Mesodermal cell (in vitro differentiated cells): ENCODE measurements around the gene CHAF1A.
A peak's percentile ranks its signal among the peaks of the same experiment; 100 is the strongest.

Experiments used
- H3K27ac ChIP-seq: 2 replicates; pipeline ENCODE4 v1.7.0; 2013; ENCODE audit warnings: mild to moderate bottlenecking, low read depth, low read length, moderate library complexity; ENCODE audit not compliant: severe bottlenecking
- H3K36me3 ChIP-seq: 2 replicates; pipeline ENCODE4 v1.7.1; 2013; ENCODE audit warnings: mild to moderate bottlenecking, low read length, moderate library complexity; ENCODE audit not compliant: control insufficient read depth, insufficient read depth
- H3K4me1 ChIP-seq: one replicate; pipeline ENCODE4 v1.7.1; 2013; ENCODE audit warnings: mild to moderate bottlenecking, low read length; ENCODE audit not compliant: insufficient read depth, control insufficient read depth, poor library complexity, severe bottlenecking
- H3K4me3 ChIP-seq: 2 replicates; pipeline ENCODE4 v1.7.0; 2013; ENCODE audit warnings: low read length, control low read depth, mild to moderate bottlenecking; ENCODE audit not compliant: insufficient read depth, poor library complexity, severe bottlenecking; ENCODE audit errors: extremely low read depth
- H3K9me3 ChIP-seq: 2 replicates; pipeline ENCODE4 v1.7.1; 2013; ENCODE audit warnings: mild to moderate bottlenecking, low read length, moderate library complexity; ENCODE audit not compliant: control insufficient read depth
- WGBS, 2 experiments: methylation state at CpG; one replicate each; pipeline ENCODE4 v1.1.5; 2013; ENCODE audit warnings: missing lambda C conversion rate in 2 of 2; ENCODE audit not compliant: insufficient coverage in 2 of 2; 5-methylcytosine and 5-hydroxymethylcytosine counted together

Gene CHAF1A

DNA sequence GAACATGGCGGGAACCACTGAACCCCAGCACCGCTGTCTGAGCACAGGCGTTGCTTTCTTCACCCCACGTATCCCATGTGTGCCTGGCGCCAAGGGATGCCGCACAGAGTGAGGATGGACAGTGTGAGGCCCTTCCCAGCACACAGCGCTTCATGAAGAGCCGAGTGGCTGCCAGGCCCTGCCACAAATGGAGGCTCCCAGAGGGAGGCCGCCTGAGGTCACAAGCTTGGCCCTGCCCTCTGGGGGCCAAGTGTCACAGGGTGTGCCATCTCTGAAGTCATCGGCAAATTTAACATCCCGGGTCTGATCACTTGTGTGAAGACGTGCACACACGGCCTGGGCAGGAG is 34.7 kb upstream of the CHAF1A start:
- Histone ChIP-seq H3K36me3 (peaks cover 31% of the 10 kb centered on the region), H3K4me1 (peaks cover 25% of the 10 kb centered on the region), H3K27ac (no peak overlapping the region), H3K9me3 (no peaks in the 10 kb centered on the region), H3K4me3 (no peak overlapping the region)
- WGBS, 2 experiments: 94 to 96% methylated on average over 13 of the region's 13 CpGs

DNA sequence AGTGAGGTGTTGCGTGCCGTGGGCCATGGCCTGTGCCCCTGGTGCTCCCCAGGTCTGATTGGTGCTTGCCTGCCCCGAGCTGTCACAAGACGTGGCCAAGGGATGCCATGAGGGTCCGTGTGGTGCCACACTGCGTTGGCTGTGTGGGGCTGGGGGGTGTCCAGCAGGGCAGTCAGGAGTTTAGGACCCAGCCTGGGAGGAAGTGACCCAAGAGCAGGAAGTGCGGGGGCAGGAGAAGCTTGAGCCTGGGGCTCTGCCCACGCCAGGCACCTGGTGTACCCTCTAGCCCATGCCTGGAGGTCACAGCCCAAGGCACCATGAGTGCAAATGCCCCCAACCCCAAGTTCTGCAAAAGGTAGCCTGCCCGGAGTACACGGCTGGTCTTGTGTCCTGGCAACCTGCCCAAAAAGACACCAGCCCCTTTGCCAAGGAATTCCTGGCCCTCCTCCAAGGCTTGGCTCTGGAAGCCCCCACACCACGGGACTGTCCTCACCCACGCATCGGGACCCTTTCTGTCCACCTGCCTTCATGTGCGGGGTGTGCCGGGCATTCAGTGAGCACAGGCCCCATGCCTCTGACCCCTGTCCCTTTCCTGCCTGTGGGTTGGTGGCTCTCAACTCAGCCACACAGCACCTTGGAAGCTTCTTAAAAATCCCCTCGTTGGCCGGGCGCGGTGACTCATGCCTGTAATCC is 34.2 kb upstream of the CHAF1A start:
- H3K4me3 ChIP-seq: no peak overlapping the region
- no peaks in the 10 kb centered on the region for H3K9me3 ChIP-seq
- H3K27ac ChIP-seq: no peak overlapping the region
- WGBS, 2 experiments: 92 to 93% methylated on average over 15 to 19 of the region's 19 CpGs
- peaks cover 34% of the 10 kb centered on the region for H3K36me3 ChIP-seq
- H3K4me1 ChIP-seq: peaks cover 25% of the 10 kb centered on the region

DNA sequence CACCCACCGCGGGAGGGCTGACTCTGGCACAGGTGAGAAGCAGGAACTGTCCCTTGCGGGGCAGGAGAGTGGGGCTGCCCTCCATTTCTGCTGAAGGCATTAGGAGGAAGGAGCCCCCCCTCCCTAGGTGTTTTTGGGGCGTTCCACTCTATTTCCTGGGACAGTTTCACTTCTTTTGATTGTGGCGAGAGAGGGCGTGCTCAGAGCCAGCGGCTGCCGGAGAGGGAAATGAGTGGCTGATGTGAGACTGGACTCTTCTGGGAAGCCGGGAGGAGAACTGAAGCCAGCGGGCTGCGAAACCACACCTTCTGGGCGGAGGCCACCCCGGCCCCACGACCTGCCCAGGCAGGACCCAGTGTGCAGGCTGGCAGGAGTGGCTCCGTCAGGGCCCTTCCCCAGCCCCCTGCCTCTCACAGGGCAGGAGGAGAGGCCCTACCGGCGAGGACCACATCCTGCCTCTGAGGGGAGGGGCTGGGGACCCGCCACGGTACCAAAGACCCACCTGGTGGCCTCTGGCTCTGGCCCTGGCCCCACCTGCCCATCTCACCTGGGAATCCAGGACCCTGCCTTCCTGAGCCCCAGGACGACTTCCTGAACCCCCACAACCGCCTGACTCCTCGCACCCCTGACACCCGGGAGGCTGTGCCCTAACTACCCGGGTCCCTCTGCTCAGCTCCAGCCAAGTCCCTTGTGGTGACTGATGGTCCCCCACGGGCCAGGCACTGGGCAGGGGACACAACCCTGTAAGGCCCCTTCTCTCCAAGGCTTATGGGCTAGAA is 33.1 kb upstream of the CHAF1A start:
- H3K4me3 ChIP-seq: no peak overlapping the region
- peaks cover 36% of the 10 kb centered on the region for H3K4me1 ChIP-seq
- peaks cover 24% of the 10 kb centered on the region for H3K36me3 ChIP-seq
- 70 to 82% methylated on average over 20 to 24 of the region's 25 CpGs for WGBS, 2 experiments
- no peaks in the 10 kb centered on the region for H3K9me3 ChIP-seq
- peak overlapping the region; percentile 23 for H3K27ac ChIP-seq

DNA sequence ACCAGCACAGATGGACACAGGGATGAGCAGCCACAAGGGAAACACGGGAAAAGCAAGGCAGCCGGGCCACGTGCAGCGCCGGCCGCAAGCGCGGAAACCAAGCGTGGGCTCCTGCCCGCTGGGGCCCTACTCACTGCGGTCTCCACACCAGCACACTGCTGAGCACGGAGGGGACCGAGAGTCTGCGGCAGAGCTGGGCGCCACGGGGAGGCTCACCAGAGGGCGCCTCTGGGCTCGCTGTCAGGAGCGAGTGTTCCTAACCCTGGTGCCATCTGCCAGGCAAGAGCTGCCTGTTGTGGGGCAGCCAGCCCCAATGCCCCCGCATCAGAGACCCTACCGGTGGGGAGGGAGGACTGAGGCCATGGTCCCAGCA is 32.6 kb upstream of the CHAF1A start:
- Histone ChIP-seq H3K4me1 (peaks cover 41% of the 10 kb centered on the region), H3K36me3 (peaks cover 22% of the 10 kb centered on the region), H3K9me3 (no peaks in the 10 kb centered on the region), H3K27ac (no peak overlapping the region), H3K4me3 (no peak overlapping the region)
- WGBS, 2 experiments: 76 to 79% methylated on average over 20 to 21 of the region's 21 CpGs

DNA sequence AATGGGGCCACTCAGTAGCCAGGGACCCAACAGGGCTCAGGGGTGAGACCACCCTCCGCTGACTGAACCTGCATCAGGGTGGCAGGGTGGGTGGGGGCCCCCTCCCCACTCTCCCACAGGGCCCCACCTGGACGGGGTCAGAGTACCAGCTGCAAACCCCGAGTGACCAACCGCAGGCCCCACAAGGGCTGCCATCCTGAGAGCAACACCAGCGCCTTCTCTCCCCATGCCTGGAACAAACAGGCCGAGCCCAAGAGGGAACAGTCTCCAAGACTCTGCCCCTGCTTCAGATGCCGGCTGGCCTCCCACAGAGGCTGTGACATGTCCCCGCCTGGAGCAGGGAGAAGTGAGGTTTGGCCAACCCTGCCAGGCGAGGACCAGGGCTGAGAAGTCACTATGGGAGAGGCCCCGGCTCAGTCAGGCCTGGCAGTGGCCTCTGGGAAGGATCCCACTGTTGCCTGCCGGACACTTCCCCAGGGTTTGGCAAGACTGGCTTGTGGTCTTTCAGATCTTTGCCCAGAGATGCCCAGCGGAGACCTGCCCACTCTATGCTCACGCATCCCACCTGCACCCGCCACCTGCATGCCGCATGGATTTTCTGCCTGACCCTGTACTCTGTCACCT is 31.9 kb upstream of the CHAF1A start:
- peaks cover 48% of the 10 kb centered on the region for H3K4me1 ChIP-seq
- WGBS, 2 experiments: 95% methylated on average over 9 to 15 of the region's 15 CpGs

DNA sequence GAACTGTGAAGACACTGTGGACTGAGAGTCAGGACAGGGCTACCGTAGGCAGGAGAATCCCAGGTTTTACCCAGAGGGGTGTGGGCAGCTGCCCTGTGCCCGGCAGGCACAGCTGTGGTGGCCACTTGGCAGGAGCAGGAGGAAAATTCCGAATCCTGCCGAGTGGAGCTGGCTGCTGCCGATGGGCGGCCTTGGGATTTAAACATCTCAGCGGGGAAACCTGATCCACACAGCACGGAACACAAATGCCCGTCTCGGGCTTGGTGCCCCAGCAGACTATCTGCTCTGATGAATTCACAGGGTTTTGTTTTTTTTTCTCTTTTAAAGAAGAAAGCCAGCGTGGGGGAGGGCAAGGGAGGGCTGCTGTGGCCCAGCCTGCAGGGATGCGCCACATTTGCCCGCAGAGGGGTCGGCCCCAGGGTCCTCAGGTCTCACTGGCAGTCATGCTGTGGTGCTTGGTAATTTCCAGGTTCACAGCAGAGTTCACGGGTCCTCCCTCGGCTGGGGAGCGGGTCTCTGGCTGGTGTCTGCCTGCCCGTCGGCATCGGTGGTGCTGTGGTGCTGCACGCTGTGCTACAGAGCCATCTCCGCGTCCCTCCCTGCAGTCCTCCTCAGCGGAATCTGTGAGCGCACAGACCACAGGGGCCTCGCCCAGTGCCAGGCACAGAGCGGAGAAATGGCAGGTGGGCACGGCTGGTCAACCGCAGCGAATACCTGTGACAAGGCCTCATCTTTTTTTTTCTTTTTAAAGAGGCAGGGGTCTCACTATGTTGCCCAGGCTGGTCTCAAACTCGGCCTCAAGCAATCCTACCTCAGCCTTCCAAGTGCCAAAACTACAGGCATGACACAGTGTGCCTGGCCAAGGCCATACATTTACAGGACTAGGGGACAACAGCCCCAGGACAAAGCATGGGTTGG is 30.9 kb upstream of the CHAF1A start:
- 92 to 93% methylated on average over 30 of the region's 31 CpGs for WGBS, 2 experiments
- H3K27ac ChIP-seq: no peak overlapping the region
- peaks cover 58% of the 10 kb centered on the region for H3K4me1 ChIP-seq
- no peak overlapping the region for H3K4me3 ChIP-seq
- peaks cover 9% of the 10 kb centered on the region for H3K36me3 ChIP-seq
- no peaks in the 10 kb centered on the region for H3K9me3 ChIP-seq

More for the DNA sequence above, 31.9 kb upstream of the CHAF1A start:
- Histone ChIP-seq H3K9me3 (no peaks in the 10 kb centered on the region), H3K27ac (no peak overlapping the region), H3K36me3 (peaks cover 15% of the 10 kb centered on the region), H3K4me3 (no peak overlapping the region)

DNA sequence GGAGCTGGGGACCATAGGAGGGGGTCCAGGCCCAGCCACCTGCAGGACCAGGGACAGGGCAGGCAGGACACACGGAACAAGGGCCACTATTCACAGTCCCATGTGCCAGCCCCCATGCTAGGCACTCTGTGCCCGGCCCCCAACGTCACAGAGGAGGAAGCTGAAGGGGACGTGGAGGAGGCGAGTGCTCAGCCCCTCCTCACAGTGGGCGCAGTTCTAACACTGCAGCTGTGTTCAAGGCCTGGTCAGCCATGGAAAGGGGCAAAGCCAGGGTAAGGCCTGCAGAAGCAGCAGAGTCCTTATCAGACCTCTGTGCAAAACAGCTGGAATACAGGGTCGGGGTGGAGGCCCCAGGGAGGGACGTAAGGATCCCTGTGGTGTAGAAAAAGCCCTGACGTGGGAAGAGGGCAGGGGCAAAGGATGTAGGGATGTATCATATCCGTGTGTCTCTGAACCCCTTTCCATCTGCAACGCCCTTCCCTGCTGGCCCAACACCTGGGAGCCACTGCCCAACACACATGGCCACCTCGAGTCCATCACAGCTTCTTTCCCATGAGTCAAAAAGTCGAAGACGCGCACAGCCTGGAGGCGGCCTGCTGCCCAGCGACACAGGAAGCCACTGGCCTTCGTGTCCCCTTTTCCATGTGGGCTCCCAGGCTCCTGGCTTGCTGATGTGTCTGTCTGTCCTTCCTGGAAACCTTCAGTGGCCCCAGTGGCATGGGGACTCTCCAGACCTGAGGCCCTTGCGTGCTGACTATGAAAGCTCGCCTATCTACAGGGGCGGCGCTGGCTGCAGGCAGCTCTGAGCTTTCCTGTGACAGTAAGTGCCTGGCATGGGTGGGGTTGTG is 30.1 kb upstream of the CHAF1A start:
- H3K4me3 ChIP-seq: no peak overlapping the region
- peaks cover 63% of the 10 kb centered on the region for H3K4me1 ChIP-seq
- 92 to 95% methylated on average over 22 of the region's 22 CpGs for WGBS, 2 experiments
- no peak overlapping the region for H3K27ac ChIP-seq
- H3K36me3 ChIP-seq: peaks cover 8% of the 10 kb centered on the region
- no peaks in the 10 kb centered on the region for H3K9me3 ChIP-seq

DNA sequence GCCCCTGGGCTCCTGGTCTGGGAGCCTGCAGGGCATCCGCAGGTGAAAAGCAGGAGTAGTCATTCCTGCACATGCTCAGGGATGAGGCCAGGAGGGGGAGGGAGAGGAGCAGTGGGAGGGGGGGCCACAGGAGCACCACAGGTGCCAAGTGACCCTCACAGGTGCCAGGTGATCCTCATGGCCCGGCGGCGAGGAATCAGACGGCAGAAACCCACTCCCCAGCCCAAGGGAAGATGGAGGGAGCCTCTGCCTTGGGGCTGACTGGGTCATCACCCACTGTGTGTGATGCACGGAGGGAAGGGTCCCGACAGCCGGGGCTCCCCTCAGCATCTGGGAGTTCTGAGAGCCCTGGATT is 29.4 kb upstream of the CHAF1A start:
- no peak overlapping the region for H3K27ac ChIP-seq
- H3K36me3 ChIP-seq: peaks cover 4% of the 10 kb centered on the region
- H3K9me3 ChIP-seq: no peaks in the 10 kb centered on the region
- 95 to 100% methylated on average over 4 to 7 of the region's 8 CpGs for WGBS, 2 experiments
- peaks cover 62% of the 10 kb centered on the region for H3K4me1 ChIP-seq
- H3K4me3 ChIP-seq: no peak overlapping the region

DNA sequence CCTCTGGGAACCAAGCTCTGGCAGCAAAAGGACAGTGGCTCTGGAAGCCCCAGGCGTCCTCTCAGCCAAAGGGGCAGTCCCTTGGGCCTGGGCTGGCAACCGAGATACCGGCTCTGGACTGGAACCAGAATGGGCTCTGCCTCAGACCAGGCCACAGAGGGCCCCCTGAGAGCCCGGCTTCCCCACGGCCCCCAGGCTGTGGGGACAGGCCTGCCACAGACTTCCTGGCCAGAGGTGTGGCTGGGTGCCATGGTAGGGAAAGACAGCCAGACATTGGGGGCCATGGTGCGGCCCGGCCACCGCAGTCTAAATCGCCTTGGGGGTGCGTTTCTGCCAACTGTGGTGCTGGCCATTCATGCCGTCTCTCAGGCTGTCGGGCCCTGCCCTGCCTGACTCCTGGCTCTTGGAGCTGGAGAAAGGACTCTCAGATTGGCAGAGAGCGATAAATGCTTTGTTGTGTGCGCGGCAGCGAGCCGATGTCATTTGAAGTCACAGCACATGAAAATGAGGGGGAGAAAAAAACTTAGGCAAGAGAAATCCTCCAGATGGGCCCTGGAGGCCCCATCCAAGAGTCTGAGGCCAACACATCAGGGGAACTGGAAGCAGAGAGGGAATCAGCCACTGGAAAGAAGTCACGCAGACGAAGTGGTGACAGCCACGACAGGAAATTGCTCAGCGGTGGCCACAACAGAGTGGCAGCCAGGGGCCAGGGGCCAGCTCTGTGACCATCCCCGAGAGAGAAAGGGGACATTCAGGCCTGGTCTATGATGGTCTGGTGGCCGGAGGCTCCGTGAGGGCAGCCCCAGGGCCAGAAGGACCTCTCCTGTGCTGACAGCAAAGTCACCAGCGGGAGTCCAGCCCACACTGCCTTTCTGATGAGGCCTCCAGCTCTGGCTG is 28.6 kb upstream of the CHAF1A start:
- Histone ChIP-seq H3K4me3 (no peak overlapping the region), H3K27ac (peak overlapping the region; percentile 90), H3K36me3 (peaks cover 4% of the 10 kb centered on the region), H3K9me3 (no peaks in the 10 kb centered on the region), H3K4me1 (peaks cover 54% of the 10 kb centered on the region)
- 92 to 94% methylated on average over 24 to 25 of the region's 25 CpGs for WGBS, 2 experiments
